Stimulated activated CD4-positive, alpha-beta T cell treated with anti-CD3 and anti-CD28 coated beads, Interleukin-15, amount 100 ng/mL, for 24 hours (primary cell): ENCODE data around the gene MASTL.
"Not testable (repeated sequence)": the region's sequence is repeated elsewhere in the genome, so short reads cannot be mapped to it uniquely, and the experiment has no call there.

Source experiments
- DNase-seq: peaks from one replicate; pipeline ENCODE4 v3.0.0-alpha.2; 2020

MASTL gene

GRCh38 chr10:27155066-27155754, at the start of gene MASTL:
Gene MASTL, plus strand, starts transcription at chr10:27155352. Its CDS starts 75 bp downstream, at chr10:27155427.
- peak; percentile 93 for DNase-seq

GRCh38 chr10:27108165-27108564, 47.0 kb upstream of the MASTL start:
- no peak for DNase-seq

DNA sequence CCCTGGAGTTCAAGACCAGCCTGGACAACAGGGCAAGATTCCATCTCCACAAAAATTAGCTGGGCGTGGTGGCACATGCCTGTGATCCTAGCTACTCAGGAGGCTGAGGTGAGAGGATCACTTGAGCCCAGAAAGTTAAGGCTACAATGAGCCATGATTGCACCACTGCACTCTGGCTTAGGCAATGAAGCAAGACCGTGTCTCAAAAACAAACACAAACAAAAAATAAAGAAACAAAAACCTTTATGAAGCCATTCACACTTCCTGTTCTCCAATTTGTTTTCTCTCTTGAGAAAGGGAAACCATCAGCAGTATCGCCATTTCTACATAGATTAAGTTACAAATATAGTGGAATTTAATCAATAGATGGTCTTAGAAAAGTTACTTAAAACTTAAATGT, 20.8 kb upstream of the MASTL start:
- no peak for DNase-seq

DNA sequence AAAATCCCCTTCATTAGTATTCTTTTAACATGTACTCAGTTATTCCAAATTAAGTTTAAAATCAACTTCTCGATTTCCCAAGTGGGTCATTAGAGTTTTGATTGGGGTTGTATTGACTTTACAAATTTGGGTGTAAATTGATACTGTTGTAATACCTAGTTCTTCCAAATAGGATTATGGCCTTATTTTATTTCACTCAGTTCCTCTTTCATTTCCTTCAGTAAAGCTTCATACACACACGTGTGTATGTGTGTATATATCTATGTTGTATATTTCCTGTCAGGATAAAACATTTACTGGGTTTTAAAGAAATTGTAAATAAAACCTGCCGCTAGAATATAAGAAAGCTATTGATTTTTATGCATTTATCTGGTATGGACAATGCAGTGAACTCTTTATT, 16.9 kb upstream of the MASTL start:
- no peak for DNase-seq

GRCh38 chr10:27143686-27144085, 11.5 kb upstream of the MASTL start:
- DNase-seq = no peak

- no peak for DNase-seq
Observed at GRCh38 chr10:27145937-27146336, 9.2 kb upstream of the MASTL start.

- no peak for DNase-seq
Observed at GRCh38 chr10:27147701-27148100, 7.5 kb upstream of the MASTL start.

DNA sequence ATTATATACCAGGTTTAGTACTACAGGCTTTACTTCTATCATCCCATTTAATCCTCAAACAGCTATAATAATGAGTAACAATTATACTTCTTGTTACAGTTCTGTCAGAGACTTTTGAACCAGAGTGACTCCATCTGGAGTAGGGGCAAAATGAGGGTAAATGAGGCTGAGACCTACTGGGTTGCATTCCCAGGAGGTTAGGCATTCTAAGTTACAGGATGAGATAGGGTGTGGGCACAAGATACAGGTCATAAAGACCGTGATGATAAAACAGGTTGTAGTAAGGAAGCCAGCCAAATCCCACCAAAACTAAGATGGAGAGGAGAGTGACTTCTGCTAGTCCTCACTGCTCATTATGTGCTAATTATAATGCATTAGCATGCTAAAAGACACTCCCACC, 4.9 kb upstream of the MASTL start:
- no peak for DNase-seq

DNA sequence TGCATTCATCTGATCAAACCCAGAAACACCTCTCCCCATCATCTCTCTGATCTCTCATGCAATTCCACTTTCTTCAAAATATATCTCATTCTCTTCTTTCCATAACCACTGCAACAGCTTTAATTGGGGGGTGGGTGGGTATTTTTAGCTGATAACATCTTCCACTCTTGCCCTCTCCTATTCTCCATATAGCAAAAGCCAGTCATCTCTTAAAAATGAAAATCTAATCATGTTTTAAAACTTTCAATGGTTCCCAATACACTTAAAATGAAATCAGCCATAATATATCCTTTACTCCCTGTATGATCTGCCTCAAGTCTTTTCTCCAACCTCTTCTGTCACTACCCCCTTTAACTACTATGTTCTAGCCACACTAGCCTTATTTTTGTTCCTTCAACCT, 2.5 kb upstream of the MASTL start:
- DNase-seq = no peak

- no peak for DNase-seq
Observed at GRCh38 chr10:27153329-27153728, 1.8 kb upstream of the MASTL start.

DNA sequence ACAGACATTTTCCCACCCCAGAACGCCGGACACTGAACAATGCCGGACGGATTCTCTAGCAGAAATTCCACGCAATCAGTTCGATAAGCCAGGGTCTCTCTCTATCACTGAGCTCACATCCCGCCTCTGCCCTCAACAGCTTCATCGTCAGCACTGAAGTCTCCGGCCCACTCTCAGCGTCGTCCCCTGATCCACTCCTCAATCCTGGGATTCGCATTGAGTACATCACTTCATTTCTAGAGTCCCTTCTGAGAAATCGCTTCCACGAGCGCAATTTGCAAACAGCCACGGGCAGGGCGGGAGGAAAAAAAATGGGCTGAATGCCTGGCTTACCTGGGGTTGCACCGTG, 1.3 kb upstream of the MASTL start:
- no peak for DNase-seq

DNA sequence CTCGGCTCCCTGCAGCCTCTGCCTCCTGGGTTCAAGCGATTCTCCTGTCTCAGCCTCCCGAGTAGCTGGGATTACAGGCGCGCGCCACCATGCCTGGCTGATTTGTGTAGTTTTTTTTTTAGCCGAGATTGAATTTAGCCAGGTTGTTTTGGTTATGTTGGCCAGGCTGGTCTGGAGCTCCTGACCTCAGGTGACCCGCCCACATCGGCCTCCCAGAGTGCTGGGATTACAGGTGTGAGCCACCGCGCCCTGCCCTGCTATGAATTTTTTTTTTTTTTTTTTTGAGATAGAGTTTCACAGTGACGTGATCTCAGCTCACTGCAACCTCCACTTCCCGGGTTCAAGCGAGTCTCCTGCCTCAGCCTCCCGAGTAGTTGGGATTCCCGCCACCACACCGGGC, 1.4 kb downstream of the MASTL start:
- DNase-seq = not testable (repeated sequence)

DNA sequence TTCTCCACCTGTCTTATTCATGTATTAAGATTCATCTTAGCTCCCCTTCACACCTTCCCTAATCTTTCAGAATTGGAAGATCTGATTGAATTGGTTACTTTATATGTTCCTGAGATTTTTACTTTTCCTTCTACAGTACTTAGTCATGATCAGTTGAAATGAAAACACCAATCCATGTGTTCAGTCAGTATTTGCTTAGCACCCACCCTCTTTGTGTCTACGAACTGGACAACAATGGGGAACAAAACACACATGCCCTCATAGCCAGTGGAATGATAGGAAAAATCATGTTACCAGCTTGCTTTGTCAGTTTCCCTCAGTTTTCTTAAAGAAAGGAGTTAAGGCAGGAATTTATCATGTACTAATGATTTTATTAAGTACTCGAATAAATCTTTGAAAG, 2.0 kb downstream of the MASTL start:
- no peak for DNase-seq

DNA sequence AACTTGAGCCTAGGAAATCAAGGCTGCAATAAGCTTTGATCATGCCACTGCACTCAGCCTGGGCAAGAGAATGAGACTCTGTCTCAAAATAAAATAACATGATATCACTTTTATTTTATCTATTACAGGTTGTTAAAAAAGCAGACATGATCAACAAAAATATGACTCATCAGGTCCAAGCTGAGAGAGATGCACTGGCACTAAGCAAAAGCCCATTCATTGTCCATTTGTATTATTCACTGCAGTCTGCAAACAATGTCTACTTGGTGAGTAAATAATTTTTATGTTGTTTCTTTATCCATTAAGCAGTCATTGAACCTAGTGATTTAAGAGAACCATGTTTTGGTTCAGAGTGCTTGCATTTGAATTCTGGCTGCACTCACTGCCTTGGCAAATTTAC, 3.3 kb downstream of the MASTL start:
- no peak for DNase-seq

- no peak for DNase-seq
Observed at GRCh38 chr10:27169849-27170248, 14.7 kb downstream of the MASTL start.

- DNase-seq = no peak
Observed at GRCh38 chr10:27188259-27188658, 33.1 kb downstream of the MASTL start.

- DNase-seq = no peak
Observed at GRCh38 chr10:27188897-27189296, 33.7 kb downstream of the MASTL start.

- no peak for DNase-seq
Observed at GRCh38 chr10:27190508-27190907, 35.4 kb downstream of the MASTL start.

DNA sequence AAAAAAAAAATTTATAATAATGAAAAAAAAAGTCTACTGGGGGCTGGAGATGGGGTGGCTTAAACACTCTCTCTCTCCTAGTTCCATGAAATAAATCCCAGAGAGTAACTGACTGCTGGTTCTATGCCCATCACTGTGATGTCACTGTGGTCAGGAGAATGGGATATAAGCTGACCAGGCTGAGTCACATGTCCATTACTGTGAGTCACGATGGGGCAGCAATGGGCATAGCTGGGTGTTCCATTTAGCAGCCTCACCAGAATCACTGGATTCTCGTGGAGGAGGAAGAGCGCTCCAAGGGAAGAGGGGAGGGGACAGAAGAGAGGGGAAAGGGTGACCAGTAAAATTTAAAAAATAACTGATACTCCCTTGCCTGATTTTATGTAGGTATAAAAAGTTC, 37.1 kb downstream of the MASTL start:
- no peak for DNase-seq

- no peak for DNase-seq
Observed at GRCh38 chr10:27197980-27198620, 42.9 kb downstream of the MASTL start.

DNA sequence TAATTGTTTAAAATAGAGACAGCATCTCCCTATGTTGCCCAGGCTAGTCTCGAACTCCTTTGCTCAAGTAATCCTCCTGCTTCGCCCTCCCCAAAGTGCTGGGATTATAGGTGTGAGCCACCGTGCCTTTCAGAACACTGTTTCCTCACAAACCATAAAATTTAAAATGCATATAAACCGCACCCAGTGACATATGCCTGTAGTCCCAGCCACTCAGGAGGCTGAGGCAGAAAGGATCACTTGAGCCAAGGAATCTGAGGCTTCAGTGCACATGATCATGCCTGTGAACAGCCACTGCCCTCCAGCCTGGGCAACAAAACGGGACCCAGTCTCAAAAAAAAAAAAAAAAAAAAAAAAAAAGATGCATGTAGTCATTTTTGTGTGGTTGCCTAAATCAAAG, 48.7 kb downstream of the MASTL start:
- no peak for DNase-seq

DNA sequence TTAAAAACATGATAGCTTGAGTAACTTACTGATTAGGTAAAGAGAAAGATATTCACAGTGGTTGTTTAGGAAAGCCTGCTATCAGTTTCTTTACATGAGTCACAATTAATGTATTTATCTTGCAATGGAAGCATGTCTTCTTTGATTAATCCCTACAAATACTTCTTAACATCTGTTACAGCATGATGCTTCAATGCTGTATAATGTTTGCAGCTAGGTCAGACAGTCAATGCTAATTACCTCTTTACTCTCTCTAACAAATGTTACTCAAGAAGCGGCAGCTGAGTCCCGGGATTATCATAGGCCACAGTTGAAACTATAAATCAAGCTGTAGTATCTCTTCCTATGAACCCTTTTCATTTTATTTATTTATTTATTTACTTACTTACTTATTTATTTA, 52.2 kb downstream of the MASTL start:
- DNase-seq = no peak

GRCh38 chr10:27223964-27224363, 68.8 kb downstream of the MASTL start:
- peak; percentile 51 for DNase-seq

GRCh38 chr10:27225011-27225590, 69.9 kb downstream of the MASTL start:
- no peak for DNase-seq
